PC-9 (cell line): ENCODE results near the gene KIF7.

Experiments used
- EZH2 ChIP-seq: fragments of 200-600 bp; sonication (generic); IDR thresholded peaks from 2 replicates; pipeline ENCODE4 v1.8.0; 2017; ENCODE audit warnings: antibody characterized with exemption, low read depth
- TF ChIP-seq, protein P1 (sequence below): fragments of 200-600 bp; sonication (generic); conservative IDR thresholded peaks from 2 replicates; pipeline ENCODE4 v1.6.1; 2017; ENCODE audit warnings: mixed run types, antibody characterized with exemption, mild to moderate bottlenecking, moderate library complexity

DNA sequence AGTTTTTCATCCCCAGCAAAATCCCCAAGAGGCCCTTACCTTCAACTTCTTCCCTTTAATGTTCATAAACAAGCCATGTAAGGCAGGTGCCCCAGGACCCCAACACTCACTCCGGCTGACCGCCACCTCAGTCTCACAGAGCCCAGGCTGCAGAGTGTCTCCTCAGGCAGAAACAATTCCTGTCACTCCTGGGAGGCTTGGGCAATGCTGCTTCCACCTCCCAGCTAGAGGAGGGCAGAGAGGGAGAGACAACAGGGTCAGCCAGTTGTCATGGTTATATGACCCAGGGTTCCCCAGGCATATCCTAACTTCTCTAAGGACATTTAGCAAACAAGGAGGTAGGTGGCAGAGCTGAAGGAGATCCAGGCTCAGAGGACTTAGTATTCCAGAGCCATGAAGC, 23.9 kb upstream of the KIF7 start, which contains the start of gene PLIN1:
- TF ChIP-seq, protein P1, sequence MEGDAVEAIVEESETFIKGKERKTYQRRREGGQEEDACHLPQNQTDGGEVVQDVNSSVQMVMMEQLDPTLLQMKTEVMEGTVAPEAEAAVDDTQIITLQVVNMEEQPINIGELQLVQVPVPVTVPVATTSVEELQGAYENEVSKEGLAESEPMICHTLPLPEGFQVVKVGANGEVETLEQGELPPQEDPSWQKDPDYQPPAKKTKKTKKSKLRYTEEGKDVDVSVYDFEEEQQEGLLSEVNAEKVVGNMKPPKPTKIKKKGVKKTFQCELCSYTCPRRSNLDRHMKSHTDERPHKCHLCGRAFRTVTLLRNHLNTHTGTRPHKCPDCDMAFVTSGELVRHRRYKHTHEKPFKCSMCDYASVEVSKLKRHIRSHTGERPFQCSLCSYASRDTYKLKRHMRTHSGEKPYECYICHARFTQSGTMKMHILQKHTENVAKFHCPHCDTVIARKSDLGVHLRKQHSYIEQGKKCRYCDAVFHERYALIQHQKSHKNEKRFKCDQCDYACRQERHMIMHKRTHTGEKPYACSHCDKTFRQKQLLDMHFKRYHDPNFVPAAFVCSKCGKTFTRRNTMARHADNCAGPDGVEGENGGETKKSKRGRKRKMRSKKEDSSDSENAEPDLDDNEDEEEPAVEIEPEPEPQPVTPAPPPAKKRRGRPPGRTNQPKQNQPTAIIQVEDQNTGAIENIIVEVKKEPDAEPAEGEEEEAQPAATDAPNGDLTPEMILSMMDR = no peak
- TF ChIP-seq EZH2 = no peak
